Pancreas (tissue), 10 donors: ENCODE measurements around the gene CSH1. TPM values are rescaled to one million over a fixed set of nuclear protein-coding genes. Genes with fewer than 3 reads are reported as not detected.

Experiments
- ATAC-seq, 4 donors: fragments of 200-7000 bp; cut with Tn5 transposase; one replicate each; pipeline versions ENCODE4 v1.8.0 to v1.9.1; 2020; ENCODE audit warnings: mild to moderate bottlenecking in 4 of 4, moderate library complexity in 4 of 4
- DNase-seq, 6 donors: peaks; one replicate each; pipeline ENCODE4 v3.0.0-alpha.2; 2020
- FAIRE-seq: peaks from 2 replicates; lab custom pipeline; 2012; peaks lifted over from hg19 to GRCh38; lab: Jason Lieb, UNC
- H3K27ac ChIP-seq, 4 donors: fragments of 200-600 bp; sonication (generic); 1 replicate in 3 of 4; 2 replicates in 1 of 4; pipeline versions ENCODE4 v1.5.0 to v1.8.0; 2020
- H3K27me3 ChIP-seq, 4 donors: fragments of 200-600 bp; one replicate each; pipeline ENCODE4 v1.8.0; 2021
- H3K36me3 ChIP-seq, 3 donors: fragments of 200-600 bp; sonication (generic) in 1 of 3; one replicate each; pipeline versions ENCODE4 v1.5.0 to v1.8.0; 2020 to 2021
- H3K4me1 ChIP-seq, 3 donors: fragments of 200-600 bp; one replicate each; pipeline ENCODE4 v1.8.0; 2021
- H3K4me3 ChIP-seq, 4 donors: fragments of 200-600 bp; sonication (generic) in 2 of 4; one replicate each; pipeline versions ENCODE4 v1.5.0 to v1.8.0; 2020 to 2021
- H3K9me3 ChIP-seq, 4 donors: fragments of 200-600 bp; one replicate each; pipeline ENCODE4 v1.8.0; 2021
- WGBS, 2 donors: extraction: QIAGEN DNeasy Blood & Tissue Kit; methylation state at CpG; one replicate each; pipeline ENCODE4 v1.1.7; 2013; 5-methylcytosine and 5-hydroxymethylcytosine counted together
- intact Hi-C, 3 donors: fragments of 100-400 bp; cut with DNase I; formaldehyde crosslinking; loops; one replicate each; pipeline versions ENCODE4 v1.11.1 to v1.14.2; 2022
- polyA plus RNA-seq, 2 donors: library from polyadenylated mRNA; stranded (reverse); fragments of 200-250 nt; gene quantifications; one replicate each; pipeline ENCODE4 v1.2.3, GENCODE V29; 2013
- total RNA-seq, 6 donors: library from RNA; stranded (reverse); fragmentation: NEBNext Ultra II Directional in 4 of 6; extraction: Animal tissue kit (Norgen Biotek cat#: 25700) in 4 of 6; gene quantifications; one replicate each; pipeline versions ENCODE4 v1.2.1 to v1.2.4, GENCODE V29; 2021 to 2023
- TF ChIP-seq, protein P1 (sequence below), 4 donors: fragments of 200-600 bp; sonication (generic) in 3 of 4; IDR thresholded peaks; one replicate each; pipeline versions ENCODE4 v1.5.0 to v1.8.0; 2021; ENCODE audit warnings: antibody characterized with exemption in 4 of 4
- donor health status: healthy with polysubstance abuse.
- donor health status: DM: no; HTN: no; CAD: no; lungs with moderate emphysema.
- donor health status: DM: no; HTN: no; CAD: no.
- donor health status: control.
- donor health status: control.
- donor health status: Bipolar disorder and iron deficiency.
- donor health status: DM: yes; HTN: yes; CAD: no.
- donor health status: DM: no; HTN: no; CAD: no.
- donor health status: DM: no; HTN: no; CAD: no.
- donor health status: DM: yes; HTN: yes; CAD: no.

The CSH1 gene
- total and polyA plus RNA-seq, 8 donors, result not detected

- FAIRE-seq (no peak), ATAC-seq (no peak), DNase-seq (no peak)
- no peaks in the 10 kb centered on the region for H3K9me3 ChIP-seq
- intact Hi-C loops, result no loop called here
- no peak overlapping the region for H3K27ac ChIP-seq
- no peaks in the 10 kb centered on the region for H3K36me3 ChIP-seq
- WGBS, 2 donors, result 91 to 99% methylated on average over 9 of the region's 9 CpGs
- peaks cover 0 to 3% (median 0%) of the 10 kb centered on the region in 3 donors for H3K4me1 ChIP-seq
- TF ChIP-seq, protein P1, sequence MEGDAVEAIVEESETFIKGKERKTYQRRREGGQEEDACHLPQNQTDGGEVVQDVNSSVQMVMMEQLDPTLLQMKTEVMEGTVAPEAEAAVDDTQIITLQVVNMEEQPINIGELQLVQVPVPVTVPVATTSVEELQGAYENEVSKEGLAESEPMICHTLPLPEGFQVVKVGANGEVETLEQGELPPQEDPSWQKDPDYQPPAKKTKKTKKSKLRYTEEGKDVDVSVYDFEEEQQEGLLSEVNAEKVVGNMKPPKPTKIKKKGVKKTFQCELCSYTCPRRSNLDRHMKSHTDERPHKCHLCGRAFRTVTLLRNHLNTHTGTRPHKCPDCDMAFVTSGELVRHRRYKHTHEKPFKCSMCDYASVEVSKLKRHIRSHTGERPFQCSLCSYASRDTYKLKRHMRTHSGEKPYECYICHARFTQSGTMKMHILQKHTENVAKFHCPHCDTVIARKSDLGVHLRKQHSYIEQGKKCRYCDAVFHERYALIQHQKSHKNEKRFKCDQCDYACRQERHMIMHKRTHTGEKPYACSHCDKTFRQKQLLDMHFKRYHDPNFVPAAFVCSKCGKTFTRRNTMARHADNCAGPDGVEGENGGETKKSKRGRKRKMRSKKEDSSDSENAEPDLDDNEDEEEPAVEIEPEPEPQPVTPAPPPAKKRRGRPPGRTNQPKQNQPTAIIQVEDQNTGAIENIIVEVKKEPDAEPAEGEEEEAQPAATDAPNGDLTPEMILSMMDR (IDR thresholded peaks at IDR 0.05), result no peak
- H3K27me3 ChIP-seq, result no peaks in the 10 kb centered on the region
- H3K4me3 ChIP-seq, result no peak overlapping the region
Observed at GRCh38 chr17:63850401-63850800, 46.0 kb downstream of the CSH1 start.

- TF ChIP-seq, protein P1 (IDR thresholded peaks at IDR 0.05), result peak; percentile 34 to 62 (median 48)
- peak overlapping the region in 3 of 4 donors; percentile 11 to 34 (median 24) for H3K4me3 ChIP-seq
- no peaks in the 10 kb centered on the region for H3K36me3 ChIP-seq
- H3K9me3 ChIP-seq, result no peaks in the 10 kb centered on the region
- no peaks in the 10 kb centered on the region for H3K27me3 ChIP-seq
- no peak for FAIRE-seq
- DNase-seq, result peak; percentile 89 to 97 (median 94)
- intact Hi-C loops, result no loop called here
- peak; percentile 96 to 97 (median 96) for ATAC-seq
- 11 to 19% methylated on average over 79 to 82 of the region's 82 CpGs for WGBS, 2 donors
- H3K4me1 ChIP-seq, result peaks cover 0 to 3% (median 0%) of the 10 kb centered on the region in 3 donors
- no peak overlapping the region for H3K27ac ChIP-seq
Observed at GRCh38 chr17:63848834-63849689, 47.3 kb downstream of the CSH1 start.

GRCh38 chr17:63847525-63848249 lies 48.7 kb downstream of the CSH1 start:
- no peaks in the 10 kb centered on the region for H3K9me3 ChIP-seq
- ATAC-seq (no peak), DNase-seq (no peak), FAIRE-seq (no peak)
- no peaks in the 10 kb centered on the region for H3K36me3 ChIP-seq
- WGBS, 2 donors, result 92 to 96% methylated on average over 3 of the region's 3 CpGs
- H3K4me1 ChIP-seq, result peaks cover 0 to 7% (median 4%) of the 10 kb centered on the region in 3 donors
- H3K27ac ChIP-seq, result no peak overlapping the region
- intact Hi-C loops, result no loop called here
- H3K27me3 ChIP-seq, result no peaks in the 10 kb centered on the region
- TF ChIP-seq, protein P1 (IDR thresholded peaks at IDR 0.05), result no peak
- H3K4me3 ChIP-seq, result no peak overlapping the region

- ATAC-seq (no peak), FAIRE-seq (no peak), DNase-seq (no peak)
- Histone ChIP-seq H3K4me1 (peaks cover 7 to 18% (median 11%) of the 10 kb centered on the region in 3 donors), H3K36me3 (no peaks in the 10 kb centered on the region), H3K27me3 (no peaks in the 10 kb centered on the region), H3K27ac (no peak overlapping the region), H3K9me3 (no peaks in the 10 kb centered on the region), H3K4me3 (no peak overlapping the region)
- TF ChIP-seq, protein P1 (IDR thresholded peaks at IDR 0.05), result no peak
- WGBS, 2 donors, result 88 to 89% methylated on average over 1 of the region's 1 CpG
- intact Hi-C loops, result no loop called here
Observed at GRCh38 chr17:63845509-63845908, 50.9 kb downstream of the CSH1 start.

Other genes starting within 250 kb of the CSH1 start
- gene LIMD2, start 196.4 kb downstream of the CSH1 start, total RNA-seq, result 10 to 100 TPM in 1 of 6 donors, 1 to 10 TPM in 5; 1.4 to 15.9 (median 4.7) TPM
- gene LIMD2, start 196.4 kb downstream of the CSH1 start, polyA plus RNA-seq, result 10 to 100 TPM; 10.9 to 16.6 TPM
- gene STRADA, start 154.8 kb downstream of the CSH1 start, total RNA-seq, result 10 to 100 TPM in 5 of 6 donors, 1 to 10 TPM in 1; 8.3 to 15.4 (median 12.1) TPM
- gene STRADA, start 154.8 kb downstream of the CSH1 start, polyA plus RNA-seq, result 10 to 100 TPM; 18.3 to 26.7 TPM
- gene CCDC47, start 123.0 kb downstream of the CSH1 start, total RNA-seq, result 10 to 100 TPM; 33.2 to 60.3 (median 51.5) TPM
- 10 to 100 TPM; 10.8 to 31.4 TPM for gene CCDC47, start 123.0 kb downstream of the CSH1 start, polyA plus RNA-seq
- 10 to 100 TPM; 52.6 to 90.4 (median 68.1) TPM for gene DDX42, start 122.4 kb downstream of the CSH1 start, total RNA-seq
- 10 to 100 TPM; 81.5 to 84.0 TPM for gene DDX42, start 122.4 kb downstream of the CSH1 start, polyA plus RNA-seq
- gene PSMC5, start 69.1 kb downstream of the CSH1 start, total RNA-seq, result 10 to 100 TPM; 36.5 to 61.1 (median 53.0) TPM
- 100 to 1,000 TPM; 109 to 154 TPM for gene PSMC5, start 69.1 kb downstream of the CSH1 start, polyA plus RNA-seq
- 10 to 100 TPM in 5 of 6 donors, 1 to 10 TPM in 1; 8.6 to 23.0 (median 12.8) TPM for gene FTSJ3, start 68.9 kb downstream of the CSH1 start, total RNA-seq
- 10 to 100 TPM; 20.4 to 24.0 TPM for gene FTSJ3, start 68.9 kb downstream of the CSH1 start, polyA plus RNA-seq
- gene SMARCD2, start 53.9 kb downstream of the CSH1 start, total RNA-seq, result 10 to 100 TPM; 37.6 to 57.3 (median 47.2) TPM
- 10 to 100 TPM; 38.8 to 51.2 TPM for gene SMARCD2, start 53.9 kb downstream of the CSH1 start, polyA plus RNA-seq
- gene CSH2, start 22.9 kb downstream of the CSH1 start, total RNA-seq, result not detected
- gene CSH2, start 22.9 kb downstream of the CSH1 start, polyA plus RNA-seq, result not detected
- gene GH2, start 14.6 kb downstream of the CSH1 start, total RNA-seq, result not detected
- not detected for gene GH2, start 14.6 kb downstream of the CSH1 start, polyA plus RNA-seq
- gene CSHL1, start 14.7 kb upstream of the CSH1 start, total RNA-seq, result not detected
- not detected for gene CSHL1, start 14.7 kb upstream of the CSH1 start, polyA plus RNA-seq
- not detected for gene GH1, start 22.3 kb upstream of the CSH1 start, total RNA-seq
- not detected for gene GH1, start 22.3 kb upstream of the CSH1 start, polyA plus RNA-seq
- gene CD79B, start 35.8 kb upstream of the CSH1 start, total RNA-seq, result 1 to 10 TPM in 1 of 6 donors, under 1 TPM in 5; 0.20 to 1.2 (median 0.61) TPM
- 1 to 10 TPM; 1.1 to 1.2 TPM for gene CD79B, start 35.8 kb upstream of the CSH1 start, polyA plus RNA-seq
- under 1 TPM; 0.04 to 0.41 (median 0.23) TPM for gene SCN4A, start 76.3 kb upstream of the CSH1 start, total RNA-seq
- 1 to 10 TPM in 1 of 2 donors, under 1 TPM in 1; 0.23 to 1.7 TPM for gene SCN4A, start 76.3 kb upstream of the CSH1 start, polyA plus RNA-seq
- gene PRR29, start 101.8 kb upstream of the CSH1 start, total RNA-seq, result under 1 TPM in 4 of 6 donors, not detected in 2; 0.14 to 0.22 (median 0.20) TPM
- gene PRR29, start 101.8 kb upstream of the CSH1 start, polyA plus RNA-seq, result under 1 TPM; 0.35 to 0.46 TPM
- gene ICAM2, start 124.1 kb upstream of the CSH1 start, total RNA-seq, result 10 to 100 TPM in 1 of 6 donors, 1 to 10 TPM in 5; 4.9 to 12.5 (median 6.6) TPM
- gene ICAM2, start 124.1 kb upstream of the CSH1 start, polyA plus RNA-seq, result 10 to 100 TPM; 14.8 to 19.1 TPM
- 100 to 1,000 TPM in 1 of 6 donors, 10 to 100 TPM in 5; 37.0 to 151 (median 42.9) TPM for gene ERN1, start 233.6 kb upstream of the CSH1 start, total RNA-seq
- 10 to 100 TPM; 10.4 to 19.8 TPM for gene ERN1, start 233.6 kb upstream of the CSH1 start, polyA plus RNA-seq